CD4-positive, CD25-positive, alpha-beta regulatory T cell (primary cell): ENCODE measurements around the gene AAMP. TPM values are rescaled to one million over a fixed set of nuclear protein-coding genes. Genes with fewer than 3 reads are reported as not detected.
"Not testable (repeated sequence)": the region's sequence is repeated elsewhere in the genome, so short reads cannot be mapped to it uniquely, and the experiment has no call there.

ENCODE experiments used
- ATAC-seq, 2 donors: fragments of 150-1000 bp; cut with Tn5 transposase; one replicate each; pipeline ENCODE4 v1.10.0; 2021; ENCODE audit warnings: low read depth in 2 of 2, moderate number of reproducible peaks in 2 of 2, moderate library complexity in 1 of 2
- DNase-seq, 3 donors: peaks; one replicate each; pipeline versions ENCODE4 v3.0.0 to v3.0.0-alpha.2; 2012 to 2022; ENCODE audit warnings: mixed read lengths in 1 of 3
- H3K27ac ChIP-seq: one replicate; pipeline ENCODE4 v1.7.0; 2013; ENCODE audit warnings: mild to moderate bottlenecking, low read length; ENCODE audit not compliant: insufficient read depth, poor library complexity, severe bottlenecking
- H3K27me3 ChIP-seq: one replicate; pipeline ENCODE4 v1.7.0; 2013; ENCODE audit warnings: low read length; ENCODE audit not compliant: control insufficient read depth, insufficient read depth
- H3K36me3 ChIP-seq: one replicate; pipeline ENCODE4 v1.7.0; 2013; ENCODE audit warnings: mild to moderate bottlenecking, low read length, moderate library complexity; ENCODE audit not compliant: control insufficient read depth, insufficient read depth
- H3K4me1 ChIP-seq: 2 replicates; pipeline ENCODE4 v1.7.0; 2013; ENCODE audit warnings: mild to moderate bottlenecking, low read length; ENCODE audit not compliant: insufficient read depth, control insufficient read depth, poor library complexity, severe bottlenecking
- H3K4me3 ChIP-seq: one replicate; pipeline ENCODE4 v1.7.0; 2013; ENCODE audit warnings: low read depth, mild to moderate bottlenecking, low read length, moderate library complexity
- H3K9me3 ChIP-seq, 2 experiments: 1 replicate in 1 of 2; 2 replicates in 1 of 2; pipeline ENCODE4 v1.7.0; 2013; ENCODE audit warnings: low read length in 2 of 2, mild to moderate bottlenecking in 1 of 2, moderate library complexity in 1 of 2; ENCODE audit not compliant: control insufficient read depth in 2 of 2
- H3K27ac Mint-ChIP-seq, 3 donors: one replicate each; pipeline ENCODE4 v1.8.0; 2020 to 2022; ENCODE audit warnings: mild to moderate bottlenecking in 3 of 3, mixed read lengths in 3 of 3, moderate library complexity in 2 of 3
- H3K27me3 Mint-ChIP-seq: one replicate; pipeline ENCODE4 v1.8.0; 2022; ENCODE audit warnings: mild to moderate bottlenecking, mixed read lengths
- H3K36me3 Mint-ChIP-seq: one replicate; pipeline ENCODE4 v1.8.0; 2020; ENCODE audit warnings: mixed read lengths
- H3K4me1 Mint-ChIP-seq, 4 donors: one replicate each; pipeline ENCODE4 v1.8.0; 2020 to 2022; ENCODE audit warnings: mixed read lengths in 4 of 4, mild to moderate bottlenecking in 1 of 4
- H3K4me3 Mint-ChIP-seq, 4 donors: one replicate each; pipeline ENCODE4 v1.8.0; 2020 to 2022; ENCODE audit warnings: mild to moderate bottlenecking in 4 of 4, mixed read lengths in 4 of 4, moderate library complexity in 3 of 4
- H3K9me3 Mint-ChIP-seq, 7 donors: one replicate each; pipeline ENCODE4 v1.8.0; 2020 to 2022; ENCODE audit warnings: mixed read lengths in 7 of 7, mild to moderate bottlenecking in 3 of 7, moderate library complexity in 2 of 7
- polyA plus RNA-seq, 4 donors: library from polyadenylated mRNA; unstranded; fragments of 300-500 nt; fragmentation: Illumina TruSeq; gene quantifications; one replicate each; pipeline ENCODE4 v1.2.3, GENCODE V29; 2021
- total RNA-seq: library from RNA; stranded (reverse); gene quantifications from one replicate; pipeline ENCODE4 v1.2.3, GENCODE V29; 2022

AAMP gene
- total and polyA plus RNA-seq, 5 donors from 2014 or later: 55.8 to 92.2 (median 87.8) TPM

DNA sequence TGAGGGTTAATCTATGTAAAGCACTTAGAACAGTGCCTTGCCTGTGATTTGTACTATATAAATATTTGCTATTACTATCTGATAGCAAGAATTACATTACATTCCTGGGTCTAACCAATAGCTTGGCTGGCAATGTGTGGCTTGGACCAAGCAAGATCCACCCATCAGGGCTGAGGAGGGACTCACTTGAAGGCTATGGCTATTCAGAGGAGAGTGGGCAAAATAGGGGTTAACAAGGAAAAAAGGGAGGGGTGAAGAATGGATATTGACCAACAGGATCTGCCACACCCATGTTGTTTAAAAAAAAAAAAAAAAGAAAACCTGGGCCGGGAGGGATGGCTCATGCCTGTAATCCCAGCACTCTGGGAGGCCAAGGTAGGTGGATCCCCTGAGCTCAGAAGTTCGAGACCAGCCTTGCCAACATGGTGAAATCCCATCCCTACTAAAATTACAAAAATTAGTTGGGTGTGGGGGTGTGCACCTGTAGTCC is 42.4 kb upstream of the AAMP start:
- Mint-ChIP-seq H3K36me3 (peaks cover 3% of the 10 kb centered on the region), H3K4me3 (no peak overlapping the region), H3K27me3 (no peaks in the 10 kb centered on the region), H3K9me3 (peaks cover 0 to 2% (median 0%) of the 10 kb centered on the region in 7 donors), H3K4me1 (peaks cover 6 to 19% (median 17%) of the 10 kb centered on the region in 4 donors), H3K27ac (peak overlapping the region in 1 of 3 donors; percentile 72)
- no peaks in the 10 kb centered on the region for H3K27me3 ChIP-seq
- H3K36me3 ChIP-seq: no peaks in the 10 kb centered on the region
- H3K4me1 ChIP-seq: peaks cover 16% of the 10 kb centered on the region
- no peak overlapping the region for H3K27ac ChIP-seq
- ATAC-seq (no peak), DNase-seq (no peak)
- H3K9me3 ChIP-seq: no peaks in the 10 kb centered on the region
- no peak overlapping the region for H3K4me3 ChIP-seq

DNA sequence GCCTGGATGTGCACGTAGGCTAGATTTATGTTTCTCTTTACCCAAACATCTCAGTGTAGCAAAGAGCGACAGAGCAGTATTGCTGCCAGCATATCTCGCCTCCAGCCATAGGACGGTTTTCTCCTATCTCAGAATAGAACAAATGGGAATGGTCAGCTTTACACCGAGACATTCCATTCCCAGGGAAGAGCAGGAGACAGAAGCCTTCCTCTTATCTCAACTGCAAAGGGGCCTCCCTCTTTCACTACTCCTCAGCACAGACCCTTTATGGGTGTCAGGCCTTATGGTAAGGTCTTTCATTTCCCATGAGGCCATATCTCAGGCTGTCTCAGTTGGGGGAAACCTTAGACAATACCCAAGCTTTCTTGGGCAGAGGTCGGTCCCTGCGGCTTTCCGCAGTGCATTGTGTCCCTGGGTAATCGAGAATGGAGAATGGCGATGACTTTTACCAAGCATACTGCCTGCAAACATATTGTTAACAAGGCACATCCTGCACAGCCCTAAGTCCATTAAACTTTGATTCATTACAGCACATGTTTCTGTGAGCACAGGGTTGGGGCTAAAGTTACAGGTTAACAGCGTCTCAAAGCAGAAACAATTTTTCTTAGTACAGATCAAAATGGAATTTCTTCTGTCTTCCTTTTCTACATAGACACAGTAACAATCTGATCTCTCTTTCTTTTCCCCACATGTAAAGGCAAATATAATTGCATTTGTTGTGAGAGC is 41.8 kb upstream of the AAMP start:
- not testable (repeated sequence) for H3K27me3 ChIP-seq, H3K4me3 Mint-ChIP-seq, H3K27me3 Mint-ChIP-seq, H3K36me3 ChIP-seq, H3K4me3 ChIP-seq, ATAC-seq, H3K36me3 Mint-ChIP-seq, H3K27ac ChIP-seq, H3K9me3 ChIP-seq, H3K9me3 Mint-ChIP-seq, DNase-seq
- H3K4me1 ChIP-seq: peaks cover 10% of the 10 kb centered on the region
- Mint-ChIP-seq H3K27ac (peak overlapping the region in 2 of 3 donors; percentile 17 to 72), H3K4me1 (peaks cover 6 to 13% (median 11%) of the 10 kb centered on the region in 4 donors)

DNA sequence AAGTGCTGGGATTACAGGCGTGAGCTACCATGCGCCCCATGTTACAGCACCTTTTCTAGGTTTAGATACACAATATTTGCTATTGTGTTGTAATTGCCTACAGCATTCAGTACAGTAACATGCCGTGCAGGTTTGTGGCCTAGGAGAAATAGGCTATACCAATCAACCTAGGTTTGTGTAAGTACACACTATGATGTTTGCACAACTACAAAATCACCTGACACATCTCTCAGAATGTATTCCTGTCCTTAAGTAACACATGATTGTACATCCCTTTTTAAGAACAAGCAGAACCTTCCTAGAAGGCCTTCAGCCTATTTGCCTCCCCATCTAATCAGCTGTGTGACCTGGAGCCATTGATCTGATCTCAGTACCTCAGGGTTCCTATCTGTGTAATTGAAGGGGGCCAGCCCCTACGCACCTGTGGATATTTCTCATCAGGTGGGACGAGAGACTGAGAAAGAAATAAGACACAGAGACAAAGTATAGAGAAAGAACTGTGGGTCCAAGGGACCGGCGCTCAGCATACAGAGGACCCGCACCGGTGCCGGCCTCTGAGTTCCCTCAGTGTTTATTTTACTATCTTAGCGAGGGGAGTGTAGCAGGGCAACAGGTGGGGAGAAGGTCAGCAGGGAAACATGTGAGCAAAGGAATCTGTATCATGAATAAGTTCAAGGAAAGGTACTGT is 41.1 kb upstream of the AAMP start:
- Histone ChIP-seq H3K9me3 (no peaks in the 10 kb centered on the region), H3K27ac (no peak overlapping the region), H3K4me3 (no peak overlapping the region), H3K4me1 (peaks cover 3% of the 10 kb centered on the region), H3K36me3 (no peaks in the 10 kb centered on the region), H3K27me3 (no peaks in the 10 kb centered on the region)
- no peaks in the 10 kb centered on the region for H3K9me3 Mint-ChIP-seq
- ATAC-seq (no peak), DNase-seq (no peak)
- no peak overlapping the region for H3K4me3 Mint-ChIP-seq
- H3K27me3 Mint-ChIP-seq: peaks cover under 1% of the 10 kb centered on the region
- peak overlapping the region in 2 of 3 donors; percentile 17 to 72 for H3K27ac Mint-ChIP-seq
- H3K36me3 Mint-ChIP-seq: no peaks in the 10 kb centered on the region
- H3K4me1 Mint-ChIP-seq: peaks cover 5 to 7% (median 6%) of the 10 kb centered on the region in 4 donors

DNA sequence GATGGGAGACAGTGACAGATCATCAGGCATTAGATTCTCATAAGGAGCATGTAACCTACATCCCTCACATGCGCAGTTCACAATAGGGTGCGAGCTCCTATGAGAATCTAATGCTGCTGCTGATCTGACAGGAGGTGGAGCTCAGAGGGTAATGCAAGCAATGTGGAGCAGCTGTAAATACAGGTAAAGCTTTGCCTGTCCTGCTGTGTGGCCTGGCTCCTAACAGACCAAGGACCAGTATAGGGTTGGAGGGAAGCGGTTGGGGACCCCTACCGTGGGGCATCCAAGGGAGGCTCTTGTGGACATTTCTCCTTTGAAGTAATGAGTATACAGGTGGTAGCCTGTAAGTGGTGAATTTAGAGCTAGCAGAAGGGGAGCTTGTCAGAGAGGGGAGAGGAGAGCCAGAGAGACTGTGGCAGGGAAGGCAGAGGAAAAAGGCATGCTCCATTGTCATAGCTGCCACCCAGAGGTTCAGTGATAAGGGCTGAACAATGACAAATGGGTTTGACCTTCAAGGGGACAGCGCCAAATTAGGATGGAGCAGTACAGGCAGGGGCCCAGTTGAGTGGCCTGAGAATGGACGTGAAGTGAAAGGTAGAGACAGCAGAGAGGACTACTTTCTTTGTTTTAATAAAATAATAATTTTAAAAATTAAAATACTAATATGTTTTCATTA is 37.6 kb upstream of the AAMP start:
- DNase-seq: no peak
- no peak overlapping the region for H3K4me3 Mint-ChIP-seq
- ATAC-seq: no peak
- H3K27me3 Mint-ChIP-seq: peaks cover 4% of the 10 kb centered on the region
- no peaks in the 10 kb centered on the region for H3K4me1 ChIP-seq
- H3K9me3 Mint-ChIP-seq: no peaks in the 10 kb centered on the region
- H3K27ac Mint-ChIP-seq: peak overlapping the region in 1 of 3 donors; percentile 60
- H3K36me3 Mint-ChIP-seq: no peaks in the 10 kb centered on the region
- no peaks in the 10 kb centered on the region for H3K27me3 ChIP-seq
- no peaks in the 10 kb centered on the region for H3K36me3 ChIP-seq
- no peaks in the 10 kb centered on the region for H3K4me1 Mint-ChIP-seq
- H3K9me3 ChIP-seq: no peaks in the 10 kb centered on the region
- H3K4me3 ChIP-seq: no peak overlapping the region
- no peak overlapping the region for H3K27ac ChIP-seq

DNA sequence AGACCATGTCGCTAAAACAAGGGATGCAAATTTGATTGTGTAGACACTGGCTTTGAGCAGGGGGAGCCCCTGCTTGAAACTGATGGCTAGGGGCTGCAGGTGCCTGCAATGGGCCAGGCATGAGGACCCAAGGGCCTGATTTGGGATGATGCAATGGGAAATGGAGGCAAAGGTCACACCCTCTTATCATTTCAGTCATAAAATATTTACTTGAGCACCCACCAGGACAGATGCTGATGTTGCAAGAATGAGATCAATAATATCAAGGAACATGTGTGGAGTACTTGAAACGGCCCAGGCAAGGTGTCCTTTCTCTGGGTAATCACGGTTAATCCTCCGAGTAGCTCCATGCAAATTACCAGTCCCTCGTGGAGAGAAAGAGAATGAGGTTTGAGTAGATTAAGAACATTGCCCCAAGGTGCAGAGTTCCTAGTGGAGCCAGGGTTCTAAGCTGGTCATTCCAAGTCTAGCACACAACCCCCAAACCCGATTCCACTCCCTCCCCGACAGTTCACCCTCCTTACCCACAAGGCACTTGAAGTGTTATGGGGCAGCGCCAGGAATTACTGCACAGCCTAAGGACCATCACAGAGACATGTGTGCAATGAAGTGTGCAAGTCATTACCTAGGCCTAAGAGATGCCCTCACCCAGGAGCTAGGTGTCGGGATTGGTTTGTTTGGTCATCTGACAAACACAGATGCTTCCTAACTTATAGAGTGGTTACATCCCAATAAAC is 36.4 kb upstream of the AAMP start:
- H3K27ac ChIP-seq: no peak overlapping the region
- ATAC-seq (no peak), DNase-seq (no peak)
- peaks cover 2% of the 10 kb centered on the region for H3K4me1 ChIP-seq
- H3K4me1 Mint-ChIP-seq: peaks cover 3 to 7% (median 3%) of the 10 kb centered on the region in 4 donors
- no peak overlapping the region for H3K4me3 Mint-ChIP-seq
- H3K9me3 ChIP-seq: no peaks in the 10 kb centered on the region
- H3K27me3 ChIP-seq: no peaks in the 10 kb centered on the region
- H3K36me3 ChIP-seq: no peaks in the 10 kb centered on the region
- no peak overlapping the region for H3K4me3 ChIP-seq
- peaks cover 7% of the 10 kb centered on the region for H3K27me3 Mint-ChIP-seq
- no peak overlapping the region for H3K27ac Mint-ChIP-seq
- no peaks in the 10 kb centered on the region for H3K9me3 Mint-ChIP-seq
- no peaks in the 10 kb centered on the region for H3K36me3 Mint-ChIP-seq

DNA sequence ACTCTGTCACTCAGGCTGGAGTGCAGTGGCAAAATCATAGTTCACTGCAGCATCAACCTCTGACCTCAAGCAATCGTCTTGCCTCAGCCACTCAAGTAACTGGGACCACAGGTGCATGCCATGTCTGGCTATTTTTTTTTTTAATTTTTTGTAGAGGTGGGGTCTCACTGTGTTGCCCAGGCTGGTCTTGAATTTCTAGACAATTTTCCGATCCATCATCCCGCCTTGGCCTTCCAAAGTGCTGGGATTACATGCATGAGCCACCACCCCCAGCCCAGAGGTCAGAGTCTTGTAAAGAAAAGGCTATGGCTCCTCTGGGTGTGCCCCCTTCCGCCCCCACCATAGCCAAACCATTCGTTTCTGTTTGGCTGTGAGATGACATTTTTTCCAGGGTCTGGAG is 35.4 kb upstream of the AAMP start:
- Histone ChIP-seq H3K27me3 (no peaks in the 10 kb centered on the region), H3K9me3 (no peaks in the 10 kb centered on the region), H3K4me1 (peaks cover 6% of the 10 kb centered on the region), H3K27ac (no peak overlapping the region), H3K4me3 (no peak overlapping the region), H3K36me3 (no peaks in the 10 kb centered on the region)
- Mint-ChIP-seq H3K9me3 (no peaks in the 10 kb centered on the region), H3K27ac (peak overlapping the region in 2 of 3 donors; percentile 5 to 23), H3K4me3 (no peak overlapping the region), H3K27me3 (peaks cover 8% of the 10 kb centered on the region), H3K4me1 (peaks cover 5 to 10% (median 6%) of the 10 kb centered on the region in 4 donors), H3K36me3 (no peaks in the 10 kb centered on the region)
- ATAC-seq: no peak
- no peak for DNase-seq

DNA sequence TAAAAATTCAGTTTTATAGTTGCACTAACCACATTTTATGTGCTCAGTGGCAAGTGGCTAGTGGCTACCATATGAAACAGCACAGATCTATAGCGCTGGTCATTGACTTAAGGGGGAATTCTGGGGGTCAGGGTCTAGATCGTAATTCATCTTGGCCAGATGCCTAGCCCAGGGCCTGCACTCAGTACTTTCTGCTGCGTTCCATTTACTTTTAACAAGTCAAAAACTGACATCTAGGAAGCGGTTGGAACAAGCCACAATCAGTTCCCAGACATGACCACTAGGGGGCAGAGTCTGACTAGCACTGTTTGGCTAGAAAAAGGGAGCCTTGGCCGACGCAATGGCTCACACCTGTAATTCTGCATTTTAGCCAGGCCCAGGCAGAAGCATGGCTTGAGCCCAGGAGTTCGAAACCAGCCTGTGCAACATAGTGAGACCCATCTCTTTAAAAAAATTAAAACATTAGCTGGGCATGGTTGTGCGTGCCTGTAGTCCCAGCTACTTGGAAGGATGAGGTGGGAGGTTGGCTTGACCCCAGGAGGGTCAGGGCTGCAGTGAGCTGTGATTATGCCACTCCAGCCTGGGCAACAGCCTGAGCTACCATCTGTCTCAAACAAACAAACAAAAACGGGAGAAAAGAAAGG is 31.4 kb upstream of the AAMP start:
- DNase-seq (peak; percentile 75 to 92 (median 86)), ATAC-seq (peak; percentile 90 to 92)
- H3K4me3 ChIP-seq: no peak overlapping the region
- Mint-ChIP-seq H3K27me3 (peaks cover 8% of the 10 kb centered on the region), H3K36me3 (no peaks in the 10 kb centered on the region), H3K9me3 (no peaks in the 10 kb centered on the region), H3K4me3 (no peak overlapping the region), H3K4me1 (peaks cover 5 to 10% (median 6%) of the 10 kb centered on the region in 4 donors), H3K27ac (peak overlapping the region in 2 of 3 donors; percentile 59 to 66)
- H3K4me1 ChIP-seq: peaks cover 6% of the 10 kb centered on the region
- no peak overlapping the region for H3K27ac ChIP-seq
- no peaks in the 10 kb centered on the region for H3K27me3 ChIP-seq
- H3K36me3 ChIP-seq: no peaks in the 10 kb centered on the region
- H3K9me3 ChIP-seq: no peaks in the 10 kb centered on the region
